ENCODE results near the gene ZBTB44.

The ZBTB44 gene

DNA sequence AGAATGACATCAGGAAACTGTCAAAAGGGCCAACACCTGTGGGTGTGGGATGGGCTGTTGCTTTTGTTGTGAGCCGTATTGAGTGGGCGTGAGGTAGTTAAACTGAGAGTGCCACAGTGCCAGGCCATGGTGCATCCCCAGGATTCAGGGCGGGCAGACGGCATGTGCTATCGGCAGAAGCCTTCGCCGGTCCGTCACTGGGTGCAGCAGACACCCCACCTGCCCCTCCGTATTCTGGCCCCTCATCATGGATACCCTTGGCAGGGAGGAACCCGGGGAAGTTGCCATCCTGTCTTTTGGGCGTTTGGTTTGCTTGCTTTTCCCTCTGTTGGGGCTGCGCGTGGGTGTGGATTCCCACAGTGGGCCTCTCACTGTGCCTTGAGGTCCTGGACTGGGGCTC lies 127.6 kb downstream of the ZBTB44 start:
- TF ChIP-seq FOXP2 (optimal IDR thresholded peaks at IDR 0.05; ENCODE audit: control extremely low read depth, extremely low read length, insufficient read depth) = no peak
- TF ChIP-seq POLR2AphosphoS5 (IDR thresholded peaks at IDR 0.05; ENCODE audit: borderline replicate concordance, low read depth, low read length) = no peak
- no peak for TF ChIP-seq EZH2 (IDR thresholded peaks at IDR 0.05)
- no peaks in the 10 kb centered on the region for H3K36me3 ChIP-seq (ENCODE audit: insufficient read depth, low read length)
- H3K9ac ChIP-seq (ENCODE audit: insufficient read length) = no peak overlapping the region
- H3K9me3 ChIP-seq (ENCODE audit: low read depth, low read length) = no peaks in the 10 kb centered on the region
- H3K27ac ChIP-seq = no peak overlapping the region
- H3K4me3 ChIP-seq = no peak overlapping the region
- no peak for DNase-seq (ENCODE audit: low read depth, low spot score)

DNA sequence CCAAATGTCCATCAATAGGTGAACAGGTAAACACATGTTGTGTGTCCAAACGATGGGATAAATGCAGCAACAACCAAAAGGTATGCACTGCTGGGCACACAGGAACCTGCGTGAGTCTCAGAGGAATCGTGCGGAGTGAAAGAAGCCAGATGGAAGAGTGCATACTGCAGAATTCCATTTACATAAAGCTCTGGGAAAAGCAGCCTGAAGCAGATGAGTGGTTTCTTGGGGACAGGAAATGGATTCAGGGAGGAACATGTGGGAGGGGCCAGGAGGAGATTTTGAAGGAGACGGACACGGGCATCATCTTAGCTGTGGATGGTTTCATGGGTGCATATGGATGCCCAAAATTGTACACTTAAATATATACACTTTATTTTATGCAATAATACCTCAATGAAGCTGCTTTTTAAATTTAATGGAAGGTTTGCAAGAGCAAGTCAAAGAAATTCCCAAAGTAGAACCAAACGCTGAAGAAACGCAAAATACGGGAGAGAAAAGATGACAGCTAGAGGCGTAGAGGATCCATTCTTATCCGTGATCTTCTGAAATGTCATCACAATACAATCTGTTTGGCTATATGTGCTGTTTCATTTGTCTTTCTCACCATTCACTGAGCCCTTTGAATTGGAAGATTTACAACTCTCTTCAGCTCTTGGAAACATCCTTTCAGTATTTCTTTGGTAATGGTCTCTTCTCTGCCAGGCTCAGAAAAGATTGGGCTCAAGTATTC lies 130.7 kb downstream of the ZBTB44 start:
- no peak overlapping the region for H3K9ac ChIP-seq (ENCODE audit: insufficient read length)
- no peak for DNase-seq (ENCODE audit: low read depth, low spot score)

DNA sequence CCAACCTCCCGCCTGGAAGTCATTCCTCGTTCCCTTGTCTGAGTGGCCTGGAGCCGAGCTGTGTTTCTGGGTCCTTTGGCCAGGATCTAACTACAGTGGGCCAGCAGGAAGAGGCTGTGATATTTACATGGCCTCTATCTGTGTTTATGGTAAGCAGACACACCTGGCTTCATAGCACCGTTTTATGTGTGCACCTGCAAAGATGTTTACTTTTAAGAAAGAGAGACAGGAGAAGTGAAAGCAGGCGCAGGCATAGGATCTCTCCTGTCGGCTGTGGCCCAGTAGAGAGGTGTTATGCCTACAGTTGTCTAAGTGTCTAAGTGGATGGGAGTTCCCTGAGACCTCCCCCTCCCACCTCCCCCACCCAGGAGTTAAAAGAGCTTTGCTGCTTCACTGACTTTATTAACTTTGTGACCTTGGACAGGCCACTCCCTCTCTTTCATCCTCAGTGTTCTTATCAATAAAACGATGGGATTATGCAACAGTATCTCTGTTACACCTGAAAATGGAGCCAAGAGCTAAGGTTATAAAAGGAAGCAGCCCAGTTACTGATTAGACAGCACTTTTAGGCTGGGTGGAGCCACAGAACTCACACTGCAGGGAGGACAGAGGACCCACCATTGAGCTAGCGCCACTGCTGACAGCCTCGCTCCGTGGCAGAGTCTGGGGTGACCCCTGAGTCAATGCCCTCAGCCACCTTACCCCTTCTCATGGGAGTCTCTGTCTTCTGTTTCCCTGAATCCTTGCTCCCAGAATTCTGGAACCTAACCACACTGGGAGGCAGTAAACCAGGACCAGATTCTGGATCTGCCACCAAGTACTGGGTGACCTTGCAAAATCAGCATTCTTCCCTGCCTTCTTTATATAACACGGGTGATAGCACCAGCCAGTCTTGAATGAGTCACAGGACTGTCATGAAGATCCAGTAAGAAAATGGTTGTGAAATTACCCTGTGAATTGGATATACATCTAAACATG lies 133.1 kb downstream of the ZBTB44 start:
- Histone ChIP-seq H3K9ac (ENCODE audit: insufficient read length) (no peak overlapping the region), H3K36me3 (ENCODE audit: insufficient read depth, low read length) (no peaks in the 10 kb centered on the region), H3K4me3 (no peak overlapping the region), H3K27ac (no peak overlapping the region), H3K9me3 (ENCODE audit: low read depth, low read length) (no peaks in the 10 kb centered on the region)
- no peak for DNase-seq (ENCODE audit: low read depth, low spot score)
- TF ChIP-seq POLR2AphosphoS5 (IDR thresholded peaks at IDR 0.05; ENCODE audit: borderline replicate concordance, low read depth, low read length) (no peak), EZH2 (IDR thresholded peaks at IDR 0.05) (no peak), FOXP2 (optimal IDR thresholded peaks at IDR 0.05; ENCODE audit: control extremely low read depth, extremely low read length, insufficient read depth) (no peak)

More for the DNA sequence above, 130.7 kb downstream of the ZBTB44 start:
- H3K9me3 ChIP-seq (ENCODE audit: low read depth, low read length) = no peaks in the 10 kb centered on the region
- H3K4me3 ChIP-seq = no peak overlapping the region
- H3K27ac ChIP-seq = no peak overlapping the region
- TF ChIP-seq POLR2AphosphoS5 (IDR thresholded peaks at IDR 0.05; ENCODE audit: borderline replicate concordance, low read depth, low read length) = no peak
- no peaks in the 10 kb centered on the region for H3K36me3 ChIP-seq (ENCODE audit: insufficient read depth, low read length)

DNA sequence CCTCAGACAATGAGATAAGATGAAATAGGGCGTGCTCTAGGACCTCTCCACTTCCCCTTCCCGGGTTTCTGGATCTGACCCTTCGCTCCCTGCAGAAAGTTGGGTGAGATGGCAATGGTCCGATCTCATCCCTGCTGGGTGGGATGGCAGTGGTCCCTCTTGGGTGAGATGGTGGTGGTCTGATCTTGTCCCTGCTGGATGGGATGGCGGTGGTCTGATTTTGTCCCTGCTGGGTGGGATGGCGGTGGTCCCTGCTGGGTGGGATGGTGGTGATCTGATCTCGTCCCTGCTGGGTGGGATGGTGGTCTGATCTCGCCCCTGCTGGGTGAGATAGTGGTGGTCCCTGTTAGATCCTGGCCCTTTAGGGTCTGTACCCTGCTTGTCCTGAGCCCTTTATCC lies 133.8 kb downstream of the ZBTB44 start:
- TF ChIP-seq POLR2AphosphoS5 (IDR thresholded peaks at IDR 0.05; ENCODE audit: borderline replicate concordance, low read depth, low read length) = no peak
- TF ChIP-seq EZH2 (IDR thresholded peaks at IDR 0.05) = no peak
- no peak for TF ChIP-seq FOXP2 (optimal IDR thresholded peaks at IDR 0.05; ENCODE audit: control extremely low read depth, extremely low read length, insufficient read depth)
- H3K4me3 ChIP-seq = no peak overlapping the region
- H3K27ac ChIP-seq = no peak overlapping the region
- H3K9me3 ChIP-seq (ENCODE audit: low read depth, low read length) = no peaks in the 10 kb centered on the region
- no peak for DNase-seq (ENCODE audit: low read depth, low spot score)
- H3K9ac ChIP-seq (ENCODE audit: insufficient read length) = no peak overlapping the region
- no peaks in the 10 kb centered on the region for H3K36me3 ChIP-seq (ENCODE audit: insufficient read depth, low read length)

DNA sequence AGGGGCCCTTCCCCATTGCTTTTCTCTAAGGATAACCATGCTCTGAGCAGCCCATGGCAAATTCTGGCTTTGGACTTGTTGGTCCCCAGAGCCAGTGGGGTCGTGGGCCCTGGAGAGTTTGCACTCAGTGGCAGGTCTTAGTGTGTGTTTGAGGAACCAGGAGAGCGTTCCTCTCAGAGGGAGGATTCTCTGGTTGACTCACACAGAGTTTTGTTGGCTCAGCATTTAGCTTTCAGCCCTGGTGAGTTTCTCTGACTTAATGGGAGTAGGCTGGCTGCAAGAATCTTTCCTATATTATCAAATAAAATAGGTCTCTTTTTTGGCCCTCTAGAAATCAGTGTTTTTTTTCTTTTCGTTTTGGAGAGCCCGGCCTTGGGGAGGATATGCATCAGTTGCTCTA lies 134.2 kb downstream of the ZBTB44 start:
- Histone ChIP-seq H3K36me3 (ENCODE audit: insufficient read depth, low read length) (no peaks in the 10 kb centered on the region), H3K4me3 (no peak overlapping the region), H3K27ac (no peak overlapping the region), H3K9me3 (ENCODE audit: low read depth, low read length) (no peaks in the 10 kb centered on the region), H3K9ac (ENCODE audit: insufficient read length) (no peak overlapping the region)
- no peak for TF ChIP-seq FOXP2 (optimal IDR thresholded peaks at IDR 0.05; ENCODE audit: control extremely low read depth, extremely low read length, insufficient read depth)
- no peak for TF ChIP-seq EZH2 (IDR thresholded peaks at IDR 0.05)
- TF ChIP-seq POLR2AphosphoS5 (IDR thresholded peaks at IDR 0.05; ENCODE audit: borderline replicate concordance, low read depth, low read length) = no peak
- no peak for DNase-seq (ENCODE audit: low read depth, low spot score)

DNA sequence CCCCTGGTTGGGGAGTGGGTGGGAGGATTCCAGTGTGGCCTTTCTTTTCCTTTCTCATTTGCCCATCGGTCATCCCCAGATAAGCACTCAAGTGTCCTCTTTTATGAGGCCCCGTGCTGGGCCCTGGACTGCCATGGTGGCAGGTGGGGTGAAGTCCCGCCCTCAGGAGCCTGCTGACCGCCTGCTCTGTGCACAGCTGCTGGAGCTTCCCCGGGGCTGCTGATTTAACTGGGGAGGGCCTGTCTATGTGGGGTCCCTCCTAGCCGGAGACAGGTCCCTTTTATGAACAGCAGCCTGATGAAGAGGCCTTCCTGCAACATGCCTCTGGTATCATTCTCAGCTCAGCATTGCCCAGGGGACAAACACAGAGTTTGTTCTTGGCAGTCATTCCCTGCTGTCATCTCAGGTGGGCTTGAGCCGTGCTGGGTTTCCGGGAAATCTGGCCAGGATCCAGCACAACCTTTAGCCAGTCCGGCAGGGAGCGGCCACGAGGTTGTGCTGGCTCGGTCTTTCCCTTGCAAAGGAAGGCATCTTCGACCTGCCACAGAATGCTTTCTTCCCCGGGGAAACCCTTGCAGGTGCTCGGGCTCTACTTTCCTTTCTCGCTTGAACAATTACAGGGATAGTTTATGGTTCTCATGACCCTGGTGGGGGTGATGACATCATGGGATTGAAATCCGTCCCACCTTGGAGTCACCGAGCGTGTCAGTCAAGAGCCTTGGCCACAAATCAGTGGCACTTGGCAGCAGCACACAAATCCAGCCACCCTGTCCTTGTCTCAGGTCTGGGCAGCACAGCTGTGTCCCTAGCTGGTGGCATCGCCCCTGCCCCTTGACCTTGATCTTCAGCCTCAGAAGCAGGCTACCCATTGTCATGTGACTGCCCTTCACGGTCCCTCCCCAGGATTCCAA lies 135.1 kb downstream of the ZBTB44 start:
- no peak for DNase-seq (ENCODE audit: low read depth, low spot score)
- TF ChIP-seq POLR2AphosphoS5 (IDR thresholded peaks at IDR 0.05; ENCODE audit: borderline replicate concordance, low read depth, low read length) = no peak
- TF ChIP-seq EZH2 (IDR thresholded peaks at IDR 0.05) = no peak
- no peak for TF ChIP-seq FOXP2 (optimal IDR thresholded peaks at IDR 0.05; ENCODE audit: control extremely low read depth, extremely low read length, insufficient read depth)
- no peak overlapping the region for H3K27ac ChIP-seq
- H3K36me3 ChIP-seq (ENCODE audit: insufficient read depth, low read length) = no peaks in the 10 kb centered on the region
- no peaks in the 10 kb centered on the region for H3K9me3 ChIP-seq (ENCODE audit: low read depth, low read length)
- H3K9ac ChIP-seq (ENCODE audit: insufficient read length) = no peak overlapping the region
- no peak overlapping the region for H3K4me3 ChIP-seq

DNA sequence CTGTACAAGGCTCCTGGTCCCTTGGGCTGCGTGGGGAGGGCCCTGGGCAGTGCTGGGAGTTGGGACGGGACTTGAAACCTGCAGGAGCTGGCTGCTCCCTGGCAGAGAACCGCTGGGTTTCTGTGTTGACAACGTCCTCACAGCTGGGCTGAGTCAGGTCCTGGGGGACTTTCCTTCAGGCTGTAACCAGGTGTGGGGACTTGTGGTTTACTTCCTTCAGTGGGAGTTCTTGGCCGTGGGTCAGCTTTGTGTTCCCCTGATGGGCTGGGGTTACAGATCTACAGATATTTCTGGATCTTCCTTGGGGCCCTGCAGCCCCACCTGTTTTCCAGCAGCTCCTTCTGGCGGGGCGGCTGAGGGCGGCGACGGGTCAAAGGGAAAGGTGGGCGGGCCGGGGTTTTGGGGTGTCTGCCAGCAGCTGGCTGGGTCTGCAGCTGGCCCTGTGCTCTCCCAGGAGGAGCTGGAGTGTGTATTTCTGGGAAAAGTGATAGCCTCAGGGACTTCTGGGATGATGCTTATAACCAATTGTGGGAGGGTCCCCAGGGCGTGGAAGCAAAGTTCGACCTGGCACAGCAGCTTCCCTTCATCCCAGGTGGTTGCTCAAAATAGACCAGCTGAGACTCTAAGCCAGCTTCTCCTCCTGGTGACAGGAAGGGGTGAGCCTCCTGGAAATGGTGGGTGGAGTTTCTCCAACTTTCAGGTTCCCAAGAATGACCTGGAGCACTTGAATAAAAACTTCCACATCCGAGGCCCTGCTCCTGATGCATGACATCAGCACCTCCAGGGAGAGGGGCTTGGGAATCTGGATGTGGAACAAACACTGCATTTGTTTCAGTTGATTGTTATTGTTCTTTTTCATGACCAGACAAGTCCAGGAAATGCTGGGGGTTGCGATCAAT lies 136.0 kb downstream of the ZBTB44 start:
- H3K27ac ChIP-seq = no peak overlapping the region
- H3K36me3 ChIP-seq (ENCODE audit: insufficient read depth, low read length) = no peaks in the 10 kb centered on the region
- H3K9ac ChIP-seq (ENCODE audit: insufficient read length) = no peak overlapping the region
- no peaks in the 10 kb centered on the region for H3K9me3 ChIP-seq (ENCODE audit: low read depth, low read length)
- H3K4me3 ChIP-seq = no peak overlapping the region
- TF ChIP-seq EZH2 (IDR thresholded peaks at IDR 0.05) = no peak
- TF ChIP-seq POLR2AphosphoS5 (IDR thresholded peaks at IDR 0.05; ENCODE audit: borderline replicate concordance, low read depth, low read length) = no peak
- no peak for TF ChIP-seq FOXP2 (optimal IDR thresholded peaks at IDR 0.05; ENCODE audit: control extremely low read depth, extremely low read length, insufficient read depth)
- no peak for DNase-seq (ENCODE audit: low read depth, low spot score)
